Peyer's patch (tissue), 4 donors: ENCODE data around the gene FKBP9.

Experiments
- CTCF ChIP-seq, 6 experiments: fragments of 450-650 bp in 4 of 6; fragments of 200-600 bp in 2 of 6; sonication (generic) in 1 of 6; IDR thresholded peaks; one replicate each; pipeline ENCODE4 v1.5.1; 2017 to 2019; ENCODE audit warnings: antibody characterized with exemption in 6 of 6, mild to moderate bottlenecking in 3 of 6, moderate library complexity in 1 of 6
- POLR2A ChIP-seq, 2 donors: fragments of 450-650 bp; IDR thresholded peaks; one replicate each; pipeline ENCODE4 v1.5.1; 2017; ENCODE audit warnings: antibody characterized with exemption in 2 of 2, mild to moderate bottlenecking in 2 of 2, moderate library complexity in 2 of 2

GRCh38 chr7:32921896-32922295 is 35.3 kb upstream of the FKBP9 start:
- TF ChIP-seq CTCF (IDR thresholded peaks at IDR 0.05) (no peak), POLR2A (IDR thresholded peaks at IDR 0.05) (no peak)
